Lower leg skin (tissue), 3 donors: Measurements from ENCODE around the gene FAM47E.

ENCODE experiments used
- CTCF ChIP-seq, 3 donors: fragments of 450-650 bp; IDR thresholded peaks; one replicate each; pipeline ENCODE4 v1.5.1; 2016; ENCODE audit warnings: antibody characterized with exemption in 3 of 3, mild to moderate bottlenecking in 3 of 3, moderate library complexity in 2 of 3
- POLR2A ChIP-seq, 2 donors: fragments of 450-650 bp; IDR thresholded peaks; one replicate each; pipeline ENCODE4 v1.6.1; 2016 to 2017; ENCODE audit warnings: antibody characterized with exemption in 2 of 2, mild to moderate bottlenecking in 1 of 2, moderate library complexity in 1 of 2

DNA sequence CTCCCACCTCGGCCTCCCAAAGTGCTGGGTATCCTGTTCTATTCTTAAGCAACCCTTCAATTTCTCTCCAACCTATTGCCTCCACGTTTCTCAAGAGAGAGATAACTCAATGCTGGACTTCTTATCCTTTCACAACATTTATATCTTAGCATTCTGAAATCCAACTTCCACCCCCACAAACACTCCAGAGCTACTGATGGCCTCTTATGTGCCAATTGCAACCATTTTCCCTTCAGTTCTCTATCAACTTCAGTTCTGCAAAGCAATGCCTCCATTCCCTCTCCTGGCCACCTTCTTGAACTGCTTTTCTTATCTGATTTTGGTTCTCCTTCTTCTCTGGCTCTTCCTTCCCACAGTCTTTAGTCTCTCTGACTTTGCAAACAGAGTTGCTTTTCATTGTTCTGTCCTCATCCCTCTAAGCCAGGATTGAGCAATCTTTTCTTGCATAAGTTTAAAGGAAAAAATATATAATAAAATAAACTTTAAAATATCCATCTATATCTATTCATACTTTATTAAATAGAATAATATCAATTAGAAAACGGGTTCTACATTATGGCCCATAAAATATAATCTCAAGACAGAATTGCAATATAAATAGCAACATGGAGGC, 51.4 kb downstream of the FAM47E start:
- TF ChIP-seq CTCF (IDR thresholded peaks at IDR 0.05) = no peak
- no peak for TF ChIP-seq POLR2A (IDR thresholded peaks at IDR 0.05)
